H9 (cell line): ENCODE measurements around the gene RHOH. TPM values are rescaled to one million over a fixed set of nuclear protein-coding genes. Genes with fewer than 3 reads are reported as not detected.

Source experiments
- DNase-seq: peaks from one replicate; pipeline ENCODE4 v3.0.0-alpha.2; 2017
- H2AFZ ChIP-seq: one replicate; pipeline ENCODE4 v1.6.1; 2013; ENCODE audit warnings: mild to moderate bottlenecking, low read length, control low read depth, moderate library complexity
- H2AK5ac ChIP-seq: 2 replicates; pipeline ENCODE4 v1.6.1; 2013; ENCODE audit warnings: low read length, control low read depth, mixed read lengths; ENCODE audit not compliant: insufficient read length
- H2BK120ac ChIP-seq: one replicate; pipeline ENCODE4 v1.6.1; 2013; ENCODE audit warnings: low read depth, mild to moderate bottlenecking, low read length, control low read depth, inconsistent platforms; ENCODE audit not compliant: poor library complexity, severe bottlenecking
- H2BK12ac ChIP-seq: 2 replicates; pipeline ENCODE4 v1.6.1; 2013; ENCODE audit warnings: low read length, control low read depth, mixed read lengths, low read depth; ENCODE audit not compliant: insufficient read length
- H2BK15ac ChIP-seq: 2 replicates; pipeline ENCODE4 v1.6.1; 2013; ENCODE audit warnings: low read depth, low read length, control low read depth
- H2BK20ac ChIP-seq: one replicate; pipeline ENCODE4 v1.6.1; 2013; ENCODE audit warnings: low read depth, mild to moderate bottlenecking, low read length, control low read depth, inconsistent platforms; ENCODE audit not compliant: poor library complexity, severe bottlenecking
- H2BK5ac ChIP-seq: 2 replicates; pipeline ENCODE4 v1.6.1; 2013; ENCODE audit warnings: low read length, control low read depth, mixed read lengths; ENCODE audit not compliant: insufficient read length
- H3K14ac ChIP-seq: 2 replicates; pipeline ENCODE4 v1.6.1; 2013; ENCODE audit warnings: low read length, control low read depth; ENCODE audit not compliant: insufficient read depth
- H3K18ac ChIP-seq: 2 replicates; pipeline ENCODE4 v1.6.1; 2013; ENCODE audit warnings: low read depth, mild to moderate bottlenecking, mixed read lengths, low read length, control low read depth; ENCODE audit not compliant: insufficient read length
- H3K23ac ChIP-seq: 2 replicates; pipeline ENCODE4 v1.6.1; 2013; ENCODE audit warnings: low read length, control low read depth, mixed read lengths, low read depth; ENCODE audit not compliant: insufficient read length
- H3K23me2 ChIP-seq: 2 replicates; pipeline ENCODE4 v1.6.1; 2013; ENCODE audit warnings: low read depth, mild to moderate bottlenecking, mixed read lengths, low read length, control low read depth; ENCODE audit not compliant: insufficient read length, poor library complexity, severe bottlenecking
- H3K27ac ChIP-seq: 2 replicates; pipeline ENCODE4 v1.5.1; 2013; ENCODE audit warnings: low read length, control low read depth, mixed read lengths, low read depth; ENCODE audit not compliant: insufficient read length
- H3K27me3 ChIP-seq: 2 replicates; pipeline ENCODE4 v1.6.1; 2013; ENCODE audit warnings: low read length, control low read depth, inconsistent platforms; ENCODE audit not compliant: insufficient read depth
- H3K4ac ChIP-seq: 2 replicates; pipeline ENCODE4 v1.6.1; 2013; ENCODE audit warnings: low read depth, mild to moderate bottlenecking, control low read depth, inconsistent platforms, low read length, moderate library complexity
- H3K4me1 ChIP-seq: 2 replicates; pipeline ENCODE4 v1.6.1; 2013; ENCODE audit warnings: low read length, control low read depth, inconsistent platforms; ENCODE audit not compliant: insufficient read depth
- H3K4me2 ChIP-seq: 2 replicates; pipeline ENCODE4 v1.6.1; 2013; ENCODE audit warnings: low read length, control low read depth, mixed read lengths; ENCODE audit not compliant: insufficient read length, insufficient read depth
- H3K56ac ChIP-seq: 2 replicates; pipeline ENCODE4 v1.6.1; 2013; ENCODE audit warnings: low read depth, mild to moderate bottlenecking, mixed read lengths, low read length, control low read depth; ENCODE audit not compliant: insufficient read length
- H3K79me1 ChIP-seq: 2 replicates; pipeline ENCODE4 v1.6.1; 2013; ENCODE audit warnings: low read depth, mild to moderate bottlenecking, moderate library complexity, low read length, control low read depth, inconsistent platforms; ENCODE audit not compliant: insufficient read depth, poor library complexity, severe bottlenecking
- H3K79me2 ChIP-seq: 2 replicates; pipeline ENCODE4 v1.6.1; 2013; ENCODE audit warnings: low read length, control low read depth, inconsistent platforms; ENCODE audit not compliant: insufficient read depth
- H3K9ac ChIP-seq: 2 replicates; pipeline ENCODE4 v1.6.1; 2013; ENCODE audit warnings: low read length, control low read depth, mixed read lengths; ENCODE audit not compliant: insufficient read length; ENCODE audit errors: extremely low read depth
- H3K9me3 ChIP-seq: one replicate; pipeline ENCODE4 v1.6.1; 2013; ENCODE audit warnings: low read depth, low read length, inconsistent platforms; ENCODE audit not compliant: control insufficient read depth
- H3T11ph ChIP-seq: one replicate; pipeline ENCODE4 v1.6.1; 2013; ENCODE audit warnings: mild to moderate bottlenecking, low read length, control low read depth, inconsistent platforms
- H4K20me1 ChIP-seq: one replicate; pipeline ENCODE4 v1.6.1; 2013; ENCODE audit not compliant: control insufficient read depth, insufficient read length, insufficient read depth
- H4K5ac ChIP-seq: 2 replicates; pipeline ENCODE4 v1.6.1; 2013; ENCODE audit warnings: low read depth, mild to moderate bottlenecking, mixed read lengths, low read length, control low read depth; ENCODE audit not compliant: insufficient read length
- H4K8ac ChIP-seq: replicated peaks from 2 replicates; pipeline ENCODE4 v1.6.1; 2013; ENCODE audit warnings: low read length, control low read depth, mixed read lengths, low read depth; ENCODE audit not compliant: insufficient read length
- H4K91ac ChIP-seq: 2 replicates; pipeline ENCODE4 v1.6.1; 2013; ENCODE audit warnings: low read depth, mild to moderate bottlenecking, moderate library complexity, mixed read lengths, low read length, control low read depth; ENCODE audit not compliant: insufficient read length
- H3K27ac Mint-ChIP-seq, 3 experiments: 2 replicates in 2 of 3; 3 replicates in 1 of 3; pipeline ENCODE4 v1.8.0; 2020 to 2021; ENCODE audit warnings: mixed read lengths in 3 of 3, mild to moderate bottlenecking in 1 of 3, moderate library complexity in 1 of 3
- H3K27me3 Mint-ChIP-seq: 2 replicates; pipeline ENCODE4 v1.8.0; 2021; ENCODE audit warnings: low read depth, mild to moderate bottlenecking, moderate library complexity, mixed read lengths
- H3K36me3 Mint-ChIP-seq, 3 experiments: 2 replicates in 2 of 3; 3 replicates in 1 of 3; pipeline ENCODE4 v1.8.0; 2020 to 2021; ENCODE audit warnings: low read depth in 3 of 3, mixed read lengths in 3 of 3; ENCODE audit not compliant: insufficient read depth in 1 of 3
- H3K4me1 Mint-ChIP-seq, 2 experiments: 2 replicates each; pipeline ENCODE4 v1.8.0; 2020; ENCODE audit warnings: mixed read lengths in 2 of 2
- H3K4me3 Mint-ChIP-seq, 2 experiments: 2 replicates in 1 of 2; 3 replicates in 1 of 2; pipeline ENCODE4 v1.8.0; 2020 to 2021; ENCODE audit warnings: mild to moderate bottlenecking in 2 of 2, mixed read lengths in 2 of 2, moderate library complexity in 1 of 2
- H3K9me3 Mint-ChIP-seq, 2 experiments: 2 replicates in 1 of 2; 3 replicates in 1 of 2; pipeline ENCODE4 v1.8.0; 2020; ENCODE audit warnings: mild to moderate bottlenecking in 2 of 2, mixed read lengths in 2 of 2, moderate library complexity in 1 of 2
- WGBS: extraction: QIAGEN DNeasy Blood & Tissue Kit; methylation state at CpG from one replicate; pipeline ENCODE4 v1.1.7; 2013; ENCODE audit warnings: missing lambda C conversion rate, low lambda C conversion rate, mixed read lengths; ENCODE audit not compliant: insufficient read length; ENCODE audit errors: extremely low coverage; 5-methylcytosine and 5-hydroxymethylcytosine counted together
- total RNA-seq: library from RNA; stranded (reverse); gene quantifications from 2 replicates; pipeline ENCODE4 v1.2.1, GENCODE V29; 2021
- TF ChIP-seq, protein P1 (sequence below): fragments of 200-600 bp; sonication (generic); conservative IDR thresholded peaks from 3 replicates; pipeline ENCODE4 v1.8.0; 2021; ENCODE audit warnings: antibody characterized with exemption, mild to moderate bottlenecking

The RHOH gene
- total RNA-seq, 1 experiment from 2014 or later: 7.1 TPM

DNA sequence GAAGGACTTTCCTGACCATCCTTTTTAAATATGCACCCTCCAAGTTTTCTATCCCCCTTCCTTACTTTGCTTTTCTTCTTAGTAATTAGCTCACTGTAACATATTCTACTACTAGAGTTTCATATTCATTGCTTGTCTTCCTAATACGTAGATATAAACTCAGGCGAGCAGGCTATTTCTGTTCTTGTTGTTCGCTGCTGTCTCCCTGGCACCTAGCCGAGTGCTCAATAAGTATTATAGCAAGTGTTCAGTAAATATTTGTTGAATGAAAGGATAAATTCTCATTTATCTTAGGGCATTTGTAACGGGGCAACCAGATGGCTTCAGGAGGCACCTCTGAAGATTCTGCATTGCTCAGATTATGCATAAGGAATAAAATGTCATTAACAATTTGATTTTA is 6.8 kb upstream of the RHOH start:
- H3K23me2 ChIP-seq: no peaks in the 10 kb centered on the region
- peaks cover 2% of the 10 kb centered on the region; the same call in 1 of the 2 replicates for H3K4me1 ChIP-seq
- no peak for DNase-seq
- no peaks in the 10 kb centered on the region for H3K79me2 ChIP-seq
- H3K18ac ChIP-seq: no peak overlapping the region
- no peaks in the 10 kb centered on the region for H3K9me3 Mint-ChIP-seq
- H3K79me1 ChIP-seq: no peaks in the 10 kb centered on the region
- H3K4me2 ChIP-seq: no peak overlapping the region
- no peak overlapping the region for H3K14ac ChIP-seq
- no peak overlapping the region for H3K27ac ChIP-seq
- H2AFZ ChIP-seq: no peak overlapping the region
- peaks cover 42 to 53% of the 10 kb centered on the region in 2 experiments for H3K4me1 Mint-ChIP-seq
- H2BK120ac ChIP-seq: no peak overlapping the region
- H2BK5ac ChIP-seq: no peak overlapping the region
- H3K27ac Mint-ChIP-seq: no peak overlapping the region
- no peak overlapping the region for H3K9ac ChIP-seq
- H3K9me3 ChIP-seq: no peaks in the 10 kb centered on the region
- H3K27me3 Mint-ChIP-seq: no peaks in the 10 kb centered on the region
- no peak overlapping the region for H2BK15ac ChIP-seq
- TF ChIP-seq, protein P1, sequence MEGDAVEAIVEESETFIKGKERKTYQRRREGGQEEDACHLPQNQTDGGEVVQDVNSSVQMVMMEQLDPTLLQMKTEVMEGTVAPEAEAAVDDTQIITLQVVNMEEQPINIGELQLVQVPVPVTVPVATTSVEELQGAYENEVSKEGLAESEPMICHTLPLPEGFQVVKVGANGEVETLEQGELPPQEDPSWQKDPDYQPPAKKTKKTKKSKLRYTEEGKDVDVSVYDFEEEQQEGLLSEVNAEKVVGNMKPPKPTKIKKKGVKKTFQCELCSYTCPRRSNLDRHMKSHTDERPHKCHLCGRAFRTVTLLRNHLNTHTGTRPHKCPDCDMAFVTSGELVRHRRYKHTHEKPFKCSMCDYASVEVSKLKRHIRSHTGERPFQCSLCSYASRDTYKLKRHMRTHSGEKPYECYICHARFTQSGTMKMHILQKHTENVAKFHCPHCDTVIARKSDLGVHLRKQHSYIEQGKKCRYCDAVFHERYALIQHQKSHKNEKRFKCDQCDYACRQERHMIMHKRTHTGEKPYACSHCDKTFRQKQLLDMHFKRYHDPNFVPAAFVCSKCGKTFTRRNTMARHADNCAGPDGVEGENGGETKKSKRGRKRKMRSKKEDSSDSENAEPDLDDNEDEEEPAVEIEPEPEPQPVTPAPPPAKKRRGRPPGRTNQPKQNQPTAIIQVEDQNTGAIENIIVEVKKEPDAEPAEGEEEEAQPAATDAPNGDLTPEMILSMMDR: no peak
- no peak overlapping the region for H3K4me3 Mint-ChIP-seq
- no CpG with 5 or more reads among the region's 5 CpGs for WGBS
- H3K4ac ChIP-seq: no peak overlapping the region
- H2AK5ac ChIP-seq: no peak overlapping the region
- no peak overlapping the region for H4K5ac ChIP-seq
- H3T11ph ChIP-seq: no peak overlapping the region
- no peak overlapping the region for H4K91ac ChIP-seq
- H2BK20ac ChIP-seq: no peak overlapping the region
- H3K36me3 Mint-ChIP-seq: no peaks in the 10 kb centered on the region
- no peaks in the 10 kb centered on the region for H4K20me1 ChIP-seq
- no peak overlapping the region for H3K23ac ChIP-seq
- H4K8ac ChIP-seq: no peak overlapping the region
- no peaks in the 10 kb centered on the region for H3K27me3 ChIP-seq
- H2BK12ac ChIP-seq: no peak overlapping the region
- no peak overlapping the region for H3K56ac ChIP-seq
